Effector memory CD4-positive, alpha-beta T cell (primary cell): ENCODE results near the gene C10orf143.

Experiments used
- DNase-seq, 3 donors: peaks; one replicate each; pipeline ENCODE4 v3.0.0-alpha.2; 2020
- H3K27ac ChIP-seq: 2 replicates; pipeline ENCODE4 v1.7.0; 2013; ENCODE audit warnings: mild to moderate bottlenecking, low read length, moderate library complexity; ENCODE audit not compliant: insufficient read depth, poor library complexity, severe bottlenecking
- H3K27me3 ChIP-seq: replicated peaks from 2 replicates; pipeline ENCODE4 v1.7.0; 2013; ENCODE audit warnings: mild to moderate bottlenecking, low read length; ENCODE audit not compliant: insufficient read depth, control insufficient read depth, poor library complexity, severe bottlenecking
- H3K36me3 ChIP-seq: 2 replicates; pipeline ENCODE4 v1.7.0; 2013; ENCODE audit warnings: mild to moderate bottlenecking, low read length, moderate library complexity; ENCODE audit not compliant: control insufficient read depth, insufficient read depth
- H3K4me1 ChIP-seq: 2 replicates; pipeline ENCODE4 v1.7.0; 2013; ENCODE audit warnings: low read length, mild to moderate bottlenecking; ENCODE audit not compliant: control insufficient read depth, insufficient read depth, poor library complexity, severe bottlenecking
- H3K4me3 ChIP-seq: 2 replicates; pipeline ENCODE4 v1.7.0; 2013; ENCODE audit warnings: low read length, low read depth, mild to moderate bottlenecking; ENCODE audit not compliant: insufficient read depth, poor library complexity, severe bottlenecking
- H3K9me3 ChIP-seq: 2 replicates; pipeline ENCODE4 v1.7.0; 2013; ENCODE audit warnings: mild to moderate bottlenecking, low read length, moderate library complexity; ENCODE audit not compliant: control insufficient read depth

C10orf143 gene

DNA sequence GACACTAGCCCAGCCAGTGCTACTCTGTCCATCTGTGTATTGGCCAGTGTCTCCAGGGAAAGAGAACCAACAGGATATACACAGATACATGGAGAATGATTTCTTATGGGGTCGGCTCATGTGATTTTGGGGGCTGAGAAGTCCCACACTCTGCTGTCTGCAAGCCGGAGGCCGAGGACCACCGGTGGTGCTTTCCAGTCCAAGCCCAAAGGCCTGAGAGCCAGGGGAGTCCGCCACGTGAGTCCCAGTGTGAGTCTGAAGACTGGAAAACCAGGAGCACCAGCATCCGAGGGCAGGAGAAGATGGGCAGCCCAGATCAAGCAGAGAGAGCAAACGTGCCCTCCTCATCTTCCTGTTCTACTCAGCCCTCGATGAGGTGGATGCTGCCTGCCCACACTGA is 71.5 kb downstream of the C10orf143 start:
- no peaks in the 10 kb centered on the region for H3K9me3 ChIP-seq
- no peak overlapping the region for H3K27ac ChIP-seq
- H3K4me1 ChIP-seq: no peaks in the 10 kb centered on the region
- no peaks in the 10 kb centered on the region for H3K27me3 ChIP-seq
- no peak overlapping the region for H3K4me3 ChIP-seq
- H3K36me3 ChIP-seq: no peaks in the 10 kb centered on the region
- DNase-seq: no peak

DNA sequence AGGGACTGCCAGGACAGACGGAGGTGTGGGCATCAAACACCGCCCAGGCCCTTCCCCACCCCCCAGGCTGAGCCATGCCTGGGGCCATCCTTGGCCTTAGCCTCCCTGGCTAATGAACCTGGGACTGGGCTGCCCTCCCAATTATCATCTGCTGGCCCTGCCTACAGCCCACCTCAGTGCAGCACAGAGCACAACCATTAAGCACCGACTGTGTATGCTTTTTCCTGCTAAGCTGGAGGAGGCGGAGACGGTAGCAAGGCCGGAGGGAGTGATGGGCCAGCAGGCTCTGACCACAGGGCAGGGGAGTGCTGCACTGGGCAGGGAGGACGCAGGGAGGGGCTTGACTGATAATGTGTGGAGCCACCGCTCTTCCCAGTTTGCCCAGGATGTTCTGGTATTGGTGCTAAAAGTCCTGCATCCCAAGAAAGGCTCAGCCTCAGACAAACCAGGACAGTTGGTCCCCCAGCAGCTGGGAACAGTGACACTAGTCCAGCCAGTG is 72.0 kb downstream of the C10orf143 start:
- Histone ChIP-seq H3K27ac (no peak overlapping the region), H3K36me3 (no peaks in the 10 kb centered on the region), H3K4me3 (no peak overlapping the region), H3K9me3 (no peaks in the 10 kb centered on the region), H3K4me1 (no peaks in the 10 kb centered on the region), H3K27me3 (no peaks in the 10 kb centered on the region)
- DNase-seq: no peak

DNA sequence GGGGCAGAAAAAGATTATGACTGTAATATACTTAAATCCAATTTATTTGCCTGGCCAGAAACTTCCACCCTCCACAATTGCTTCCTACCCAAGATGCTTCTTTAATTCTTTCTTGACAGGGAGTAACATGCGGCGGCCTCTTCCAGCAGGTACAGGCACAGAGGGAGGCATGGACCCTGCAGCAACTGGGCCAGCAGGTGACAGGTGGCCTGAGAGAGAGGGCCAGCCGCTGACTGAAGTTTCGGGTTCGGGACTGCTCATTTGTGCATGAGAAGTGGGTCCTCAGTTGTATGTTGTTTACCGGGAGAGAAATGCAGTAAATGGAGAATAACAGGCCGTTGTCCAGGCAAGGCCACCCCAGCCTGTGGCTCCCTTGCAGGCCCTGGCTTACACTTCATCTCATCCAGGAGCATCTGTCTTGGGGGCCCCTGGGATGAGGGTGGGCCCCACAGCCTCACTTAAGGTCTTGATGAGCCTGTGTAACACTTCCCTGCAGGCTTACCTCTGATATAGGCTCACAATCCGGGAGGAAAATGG is 72.5 kb downstream of the C10orf143 start:
- H3K36me3 ChIP-seq: no peaks in the 10 kb centered on the region
- no peak overlapping the region for H3K27ac ChIP-seq
- no peak for DNase-seq
- no peaks in the 10 kb centered on the region for H3K27me3 ChIP-seq
- H3K4me1 ChIP-seq: no peaks in the 10 kb centered on the region
- H3K4me3 ChIP-seq: no peak overlapping the region
- H3K9me3 ChIP-seq: no peaks in the 10 kb centered on the region

DNA sequence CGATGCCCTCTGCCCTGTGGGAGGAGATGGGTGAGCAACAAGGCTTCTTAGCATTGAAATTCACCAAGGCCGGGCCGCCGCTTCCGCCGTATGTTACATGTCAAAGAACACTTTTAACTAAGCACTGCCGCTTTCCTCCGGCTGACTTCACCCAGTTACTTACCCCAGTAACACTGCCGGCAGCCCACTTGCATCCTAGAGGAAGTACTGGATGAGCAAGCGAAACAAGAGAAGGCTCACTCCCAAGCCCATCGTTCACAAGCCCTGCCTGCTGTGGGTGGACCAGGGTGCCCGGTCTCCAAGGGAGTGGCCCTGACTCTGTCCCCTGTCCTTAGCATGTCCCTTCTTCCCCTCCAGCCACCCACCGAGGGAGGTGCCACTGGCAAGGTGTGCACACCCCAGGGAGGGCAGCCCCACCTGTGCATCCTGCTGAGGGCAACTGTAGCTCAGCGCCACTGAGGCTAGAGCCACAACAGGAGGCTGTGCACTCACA is 73.4 kb downstream of the C10orf143 start:
- Histone ChIP-seq H3K27ac (no peak overlapping the region), H3K4me3 (no peak overlapping the region), H3K27me3 (no peaks in the 10 kb centered on the region), H3K9me3 (no peaks in the 10 kb centered on the region), H3K36me3 (no peaks in the 10 kb centered on the region), H3K4me1 (no peaks in the 10 kb centered on the region)
- DNase-seq: no peak

DNA sequence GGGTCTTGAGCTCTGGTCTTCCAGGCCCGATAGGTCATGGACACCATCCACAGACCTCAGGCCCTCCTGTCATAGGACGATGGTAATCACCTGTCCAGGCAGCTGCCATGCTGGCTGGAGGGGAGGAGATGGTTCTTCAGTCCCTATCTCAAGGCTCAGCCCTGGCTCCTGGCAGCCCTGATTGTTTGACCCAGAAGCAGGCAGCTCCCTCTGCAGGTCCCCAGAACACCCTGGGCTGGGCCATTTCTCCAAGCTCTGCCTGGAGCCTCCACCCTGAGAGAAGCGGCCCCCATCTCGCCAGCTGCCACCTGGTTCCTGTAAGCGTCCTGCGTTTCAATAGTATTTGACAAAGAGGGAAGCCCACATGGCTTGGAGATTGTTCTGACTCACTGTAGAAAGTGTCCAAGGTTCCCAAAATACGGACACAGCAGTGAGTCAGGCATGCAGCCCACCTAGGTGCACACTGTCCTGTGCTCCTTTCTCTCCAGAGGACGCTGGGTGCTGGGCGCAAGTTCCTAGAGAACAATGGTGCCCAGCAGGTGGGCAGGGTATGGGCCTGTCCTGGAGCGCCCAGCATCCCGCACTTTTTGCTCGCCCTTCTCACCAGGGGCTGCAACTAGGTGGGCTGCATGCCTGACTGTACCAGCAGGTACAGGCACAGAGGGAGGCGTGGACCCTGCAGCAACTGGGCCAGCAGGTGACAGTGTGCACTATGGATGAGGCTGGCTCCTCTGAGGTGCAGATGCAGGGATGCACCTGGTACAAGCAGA is 74.1 kb downstream of the C10orf143 start:
- Histone ChIP-seq H3K9me3 (no peaks in the 10 kb centered on the region), H3K36me3 (no peaks in the 10 kb centered on the region), H3K4me1 (no peaks in the 10 kb centered on the region), H3K4me3 (no peak overlapping the region), H3K27ac (no peak overlapping the region), H3K27me3 (no peaks in the 10 kb centered on the region)
- DNase-seq: no peak

DNA sequence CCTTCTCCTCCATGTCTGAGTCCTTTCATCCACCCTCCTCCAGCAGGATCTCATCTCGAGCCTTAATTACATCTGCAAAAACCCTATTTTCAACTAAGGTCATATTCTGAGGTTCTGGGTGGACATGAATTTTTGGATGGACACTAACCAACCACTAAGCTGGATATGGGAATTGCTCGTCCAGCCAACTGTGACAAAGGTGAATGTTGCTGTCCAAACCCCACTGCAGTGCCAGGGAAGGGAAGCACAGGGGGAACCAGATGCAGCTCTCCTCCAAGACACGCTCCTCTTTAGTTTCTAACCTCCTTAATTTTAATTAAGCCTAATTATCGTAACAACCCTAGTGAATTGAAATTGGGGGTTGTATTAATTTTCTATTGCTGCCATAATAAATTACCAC is 81.4 kb downstream of the C10orf143 start:
- Histone ChIP-seq H3K27ac (no peak overlapping the region), H3K9me3 (no peaks in the 10 kb centered on the region), H3K27me3 (no peaks in the 10 kb centered on the region), H3K36me3 (no peaks in the 10 kb centered on the region), H3K4me3 (no peak overlapping the region), H3K4me1 (no peaks in the 10 kb centered on the region)
- DNase-seq: no peak

DNA sequence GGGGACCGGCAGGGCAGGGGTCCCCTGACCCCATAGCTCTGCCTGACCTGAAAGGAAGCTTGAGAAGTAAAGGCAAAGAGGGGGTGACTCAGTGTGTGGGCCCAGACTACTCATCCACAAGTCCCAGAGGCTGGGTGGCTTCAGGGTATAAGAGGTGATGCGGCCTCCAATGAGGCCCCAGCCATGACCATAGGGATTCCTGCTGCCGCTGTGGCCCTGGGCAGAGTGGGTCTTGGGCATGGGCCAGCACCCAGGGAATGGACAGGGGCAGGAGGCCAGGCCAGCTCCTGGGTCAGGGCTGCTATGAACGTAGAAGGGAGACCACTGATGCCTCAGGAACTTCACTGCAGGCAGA is 82.2 kb downstream of the C10orf143 start:
- H3K27me3 ChIP-seq: no peaks in the 10 kb centered on the region
- H3K4me1 ChIP-seq: no peaks in the 10 kb centered on the region
- H3K27ac ChIP-seq: no peak overlapping the region
- no peak for DNase-seq
- H3K36me3 ChIP-seq: no peaks in the 10 kb centered on the region
- no peak overlapping the region for H3K4me3 ChIP-seq
- no peaks in the 10 kb centered on the region for H3K9me3 ChIP-seq

DNA sequence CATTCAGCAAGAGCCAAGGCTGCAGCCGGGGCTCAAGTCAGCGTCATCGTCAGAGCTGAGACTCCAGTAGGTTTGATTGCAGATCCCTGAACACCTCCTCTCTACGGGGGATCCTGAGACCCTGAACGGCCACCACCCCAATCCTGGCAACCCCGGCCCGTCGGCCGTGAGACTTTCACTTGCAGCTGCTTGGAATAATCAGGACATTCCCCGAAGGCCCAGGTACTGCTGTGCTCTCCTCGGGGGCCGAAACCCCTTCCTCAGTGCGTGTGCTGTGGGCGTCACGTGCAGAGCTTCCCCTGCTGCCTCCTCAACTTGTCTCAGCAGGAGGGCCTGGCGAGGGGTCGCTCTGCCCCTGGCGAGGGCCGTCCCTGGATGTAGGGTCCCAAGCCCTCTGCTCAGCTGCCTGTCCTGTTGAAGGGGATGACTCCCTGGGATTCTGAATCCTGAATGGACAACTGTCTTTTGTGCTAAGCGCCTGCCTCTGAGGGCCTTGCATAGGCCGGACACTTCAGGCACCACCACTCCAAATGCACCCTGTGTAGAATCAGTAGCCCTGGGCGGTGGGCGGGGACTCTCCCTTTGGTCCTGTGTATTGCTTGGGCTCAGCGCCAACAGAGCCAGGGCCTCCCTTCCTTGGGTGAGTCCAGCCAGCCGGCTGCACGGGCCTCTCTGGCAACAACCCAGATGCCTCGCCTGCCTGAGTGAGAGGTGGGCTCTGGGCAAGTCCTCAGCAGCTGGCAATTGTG is 82.7 kb downstream of the C10orf143 start:
- H3K4me3 ChIP-seq: no peak overlapping the region
- no peak for DNase-seq

DNA sequence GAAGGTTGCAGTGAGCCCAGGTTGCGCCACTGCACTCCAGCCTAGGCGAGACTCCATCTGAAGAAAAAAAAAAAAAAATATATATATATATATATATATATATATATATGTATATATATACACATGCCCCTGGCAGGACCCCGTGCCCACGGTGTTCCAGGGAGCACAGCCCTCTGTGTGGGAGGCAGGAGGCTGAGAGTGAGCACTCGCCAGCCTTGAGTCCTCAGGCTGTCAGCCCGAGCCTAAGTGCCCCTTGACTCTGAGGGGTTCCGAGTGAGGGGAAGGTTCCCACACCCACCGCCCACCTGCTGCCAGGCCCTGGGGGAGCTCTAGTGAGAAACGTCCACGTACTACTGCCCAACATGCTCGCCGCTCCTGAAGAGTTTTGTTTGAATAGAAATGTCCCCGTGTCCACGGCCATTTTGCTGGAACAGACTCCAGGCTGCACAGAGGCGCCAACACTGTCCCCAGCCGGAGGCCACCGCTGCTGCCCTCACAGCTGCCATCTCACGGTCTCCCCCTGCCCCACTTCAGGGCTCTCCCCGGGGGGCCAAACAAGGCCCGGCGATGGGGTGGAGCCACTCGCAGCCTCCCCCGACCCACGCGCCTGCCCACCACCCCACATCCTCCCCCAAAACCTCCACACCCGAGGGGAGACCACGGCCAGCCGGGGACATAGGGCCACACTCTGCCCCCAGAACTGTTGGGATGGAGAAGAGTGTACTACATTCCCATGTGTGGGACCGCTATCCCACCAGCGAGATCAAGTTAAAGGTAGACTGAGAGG is 83.8 kb downstream of the C10orf143 start:
- Histone ChIP-seq H3K9me3 (no peaks in the 10 kb centered on the region), H3K4me3 (no peak overlapping the region), H3K4me1 (no peaks in the 10 kb centered on the region), H3K36me3 (no peaks in the 10 kb centered on the region), H3K27ac (no peak overlapping the region), H3K27me3 (no peaks in the 10 kb centered on the region)
- no peak for DNase-seq

More for the DNA sequence above, 82.7 kb downstream of the C10orf143 start:
- Histone ChIP-seq H3K4me1 (no peaks in the 10 kb centered on the region), H3K27me3 (no peaks in the 10 kb centered on the region), H3K27ac (no peak overlapping the region), H3K9me3 (no peaks in the 10 kb centered on the region), H3K36me3 (no peaks in the 10 kb centered on the region)
